GM12878 (cell line): ENCODE data around the gene TAS2R9. TPM values are rescaled to one million over a fixed set of nuclear protein-coding genes. Genes with fewer than 3 reads are reported as not detected.

Source experiments
- ATAC-seq: fragments of 200-7000 bp; cut with Tn5 transposase; 3 replicates; pipeline ENCODE4 v1.9.1; 2020; ENCODE audit warnings: mild to moderate bottlenecking, moderate library complexity
- BruUV-seq: library from RNA; stranded (reverse); fragments of 400-500 nt; replicated peaks from 2 replicates; lab custom pipeline; 2021; lab: Mats Ljungman, UMichigan
- CTCF ChIA-PET: fragments of 300-600 bp; sonication (Branson Sonifier 250); formaldehyde crosslinking; extraction: SDS; loops from one replicate; lab custom pipeline; 2021; ENCODE audit warnings: inconsistent platforms; lab: Yijun Ruan, JAX
- POLR2A ChIA-PET: fragments of 350-600 bp; formaldehyde crosslinking; extraction: SDS; loops from one replicate; lab custom pipeline; 2021; ENCODE audit warnings: inconsistent platforms; lab: Charles Lee
- RAD21 ChIA-PET: fragments of 300-600 bp; sonication (Branson Sonifier 250); formaldehyde crosslinking; loops from one replicate; lab custom pipeline; 2023; ENCODE audit warnings: antibody characterized with exemption; ENCODE audit not compliant: unreplicated experiment; lab: Charles Lee
- SMC1A ChIA-PET: fragments of 300-600 bp; sonication (Branson Sonifier 250); formaldehyde crosslinking; loops from one replicate; lab custom pipeline; 2023; ENCODE audit not compliant: unreplicated experiment, uncharacterized antibody; lab: Charles Lee
- DNase-seq: peaks from one replicate; pipeline ENCODE4 v3.0.0-alpha.2; 2011; ENCODE audit warnings: low read depth, low spot score
- FAIRE-seq: peaks from 3 replicates; lab custom pipeline; 2011; peaks lifted over from hg19 to GRCh38; lab: Jason Lieb, UNC
- H2AFZ ChIP-seq: 2 replicates; pipeline ENCODE4 v1.6.0; 2011; ENCODE audit warnings: low read depth, low read length, control low read depth; ENCODE audit not compliant: control insufficient read depth
- H3K27ac ChIP-seq: 2 replicates; pipeline ENCODE4 v1.5.1; 2011; ENCODE audit warnings: control low read depth; ENCODE audit not compliant: control insufficient read depth, insufficient read depth
- H3K27me3 ChIP-seq, 2 experiments: replicated peaks in 1 of 2; 2 replicates each; pipeline versions ENCODE4 v1.6.0 to v1.6.1; 2011; ENCODE audit warnings: low read length in 1 of 2; ENCODE audit not compliant: control insufficient read depth in 2 of 2, insufficient read depth in 2 of 2
- H3K36me3 ChIP-seq, 2 experiments: 2 replicates each; pipeline ENCODE4 v1.5.1; 2011; ENCODE audit warnings: low read length in 1 of 2; ENCODE audit not compliant: control insufficient read depth in 2 of 2, insufficient read depth in 2 of 2
- H3K4me1 ChIP-seq: 2 replicates; pipeline ENCODE4 v1.6.1; 2011; ENCODE audit warnings: mild to moderate bottlenecking, low read length, moderate library complexity, mixed read lengths; ENCODE audit not compliant: control insufficient read depth, insufficient read depth
- H3K4me2 ChIP-seq: 2 replicates; pipeline ENCODE4 v1.6.0; 2011; ENCODE audit warnings: control low read depth; ENCODE audit not compliant: control insufficient read depth, insufficient read depth
- H3K4me3 ChIP-seq: fragments of 200-600 bp; sonication (generic); 2 replicates; pipeline ENCODE4 v1.5.1; 2016
- H3K79me2 ChIP-seq: 2 replicates; pipeline ENCODE4 v1.6.0; 2011; ENCODE audit warnings: low read length; ENCODE audit not compliant: control insufficient read depth, insufficient read depth
- H3K9ac ChIP-seq: 2 replicates; pipeline ENCODE4 v1.8.0; 2011; ENCODE audit warnings: low read length, control low read depth, mixed read lengths; ENCODE audit not compliant: control insufficient read depth, insufficient read depth
- H3K9me3 ChIP-seq: replicated peaks from 3 replicates; pipeline ENCODE4 v1.5.1; 2011; ENCODE audit warnings: mild to moderate bottlenecking, low read length; ENCODE audit not compliant: control insufficient read depth, insufficient read depth
- H4K20me1 ChIP-seq: 2 replicates; pipeline ENCODE4 v1.6.0; 2011; ENCODE audit not compliant: control insufficient read depth, insufficient read depth
- CEBPZ ChIP-seq: fragments of 150-350 bp; IDR thresholded peaks from 2 replicates; pipeline ENCODE4 v1.6.1; 2016; ENCODE audit warnings: low read depth, low read length
- IKZF2 ChIP-seq, 2 experiments: fragments of 450-650 bp; IDR thresholded peaks; 2 replicates each; pipeline ENCODE4 v1.6.1; 2017; ENCODE audit warnings: mild to moderate bottlenecking in 2 of 2, moderate library complexity in 2 of 2
- IRF5 ChIP-seq: fragments of 450-650 bp; IDR thresholded peaks from 2 replicates; pipeline ENCODE4 v1.6.1; 2017; ENCODE audit warnings: borderline replicate concordance
- LARP7 ChIP-seq: fragments of 450-650 bp; IDR thresholded peaks from 2 replicates; pipeline ENCODE4 v1.6.1; 2017; ENCODE audit warnings: mild to moderate bottlenecking
- MEF2A ChIP-seq: IDR thresholded peaks from 2 replicates; pipeline ENCODE4 v1.6.1; 2011; ENCODE audit warnings: low read depth, mild to moderate bottlenecking, low read length, moderate library complexity; ENCODE audit not compliant: insufficient read depth
- NFYA ChIP-seq: IDR thresholded peaks from 2 replicates; pipeline ENCODE4 v1.6.1; 2011; ENCODE audit warnings: low read depth, mild to moderate bottlenecking, low read length, improper control_type of control experiment, borderline replicate concordance
- RCOR1 ChIP-seq: conservative IDR thresholded peaks from 2 replicates; pipeline ENCODE4 v1.6.1; 2012; ENCODE audit warnings: low read depth, low read length, improper control_type of control experiment
- SMARCA5 ChIP-seq: fragments of 450-650 bp; IDR thresholded peaks from 2 replicates; pipeline ENCODE4 v1.6.1; 2017; ENCODE audit warnings: mild to moderate bottlenecking
- SUPT20H ChIP-seq: IDR thresholded peaks from 2 replicates; pipeline ENCODE4 v1.6.1; 2011; ENCODE audit warnings: low read depth, mild to moderate bottlenecking, low read length, moderate library complexity, borderline replicate concordance; ENCODE audit not compliant: control insufficient read depth
- WGBS: methylation state at CpG from one replicate; pipeline ENCODE4 v1.1.6; 2016; ENCODE audit warnings: low lambda C conversion rate; ENCODE audit not compliant: insufficient replicate concordance, insufficient coverage; ENCODE audit errors: missing lambda C conversion rate; 5-methylcytosine and 5-hydroxymethylcytosine counted together
- in situ Hi-C: fragments of 300-500 bp; cut with MboI; formaldehyde crosslinking; loops from 9 replicates; pipeline ENCODE4 v1.14.3; 2018; ENCODE audit warnings: mixed read lengths
- intact Hi-C: fragments of 100-400 bp; cut with micrococcal nuclease; formaldehyde crosslinking; loops from one replicate; pipeline ENCODE4 v1.14.2; 2022; ENCODE audit not compliant: unreplicated experiment
- polyA plus RNA-seq, 11 experiments: library from polyadenylated mRNA; depleted of rRNA in 4 of 11; unstranded in 6 of 11; stranded (reverse) in 5 of 11; fragments of >200 nt; fragmentation: Nextera tagmentation in 4 of 11; fragmentation: Illumina TruSeq in 1 of 11; extraction: Ambion mirVana in 4 of 11; extraction: Trizol in 1 of 11; gene quantifications; 1 replicate in 1 of 11; 2 replicates in 10 of 11; pipeline versions ENCODE4 v1.2.1 to v1.2.3, GENCODE V29; 2011 to 2016; ENCODE audit warnings: inconsistent platforms in 2 of 11, missing spikeins in 2 of 11, low read depth in 1 of 11
- total RNA-seq, 4 experiments: library from RNA; depleted of rRNA in 3 of 4; stranded (reverse); fragments of >200 nt in 3 of 4; fragmentation: Illumina TruSeq in 1 of 4; extraction: Trizol in 1 of 4; gene quantifications; 2 replicates each; pipeline versions ENCODE4 v1.2.1 to v1.2.3, GENCODE V29; 2013 to 2021
- TF ChIP-seq, protein P1 (sequence below): fragments of 450-650 bp; IDR thresholded peaks from 2 replicates; pipeline ENCODE4 v1.6.1; 2014; ENCODE audit warnings: mild to moderate bottlenecking

TAS2R9 gene
- total and polyA plus RNA-seq, 10 of the 15 experiments (the other 5 are each of a cell fraction or from before 2014, with no cell fraction given): 0.08 to 0.13 TPM; not detected in 8

DNA sequence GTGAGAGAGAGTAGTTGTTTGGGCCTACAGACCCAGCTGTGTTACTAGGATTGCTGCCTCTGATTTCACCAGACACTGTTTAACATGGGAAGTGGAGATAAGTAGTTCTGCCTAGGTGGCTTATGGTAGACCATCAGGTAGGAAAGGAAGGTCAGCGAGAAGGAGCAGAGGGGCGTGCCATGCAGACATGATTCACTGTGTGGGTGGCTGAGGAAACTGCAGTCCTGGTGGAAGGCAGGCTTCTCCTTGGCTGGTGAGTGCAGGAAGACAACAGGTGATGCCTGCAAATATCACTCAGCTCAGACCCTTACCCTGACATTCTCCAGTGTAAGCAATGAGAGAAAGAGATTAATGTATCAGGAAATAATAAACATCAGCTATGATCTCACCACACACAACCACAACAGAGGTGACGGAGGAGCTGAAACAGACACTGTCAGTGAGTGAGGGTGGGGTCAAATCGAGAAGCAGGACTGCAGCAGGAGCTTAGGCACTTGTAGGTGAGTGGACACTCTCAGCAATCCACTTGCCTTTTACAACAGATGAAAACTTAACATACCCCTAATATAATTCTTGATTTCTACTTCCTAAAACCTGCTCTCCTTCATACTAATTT is 41.4 kb upstream of the TAS2R9 start:
- in situ Hi-C loops: no loop called here
- ChIA-PET CTCF (no interaction called here), RAD21 (no interaction called here), SMC1A (no interaction called here), POLR2A (no interaction called here)
- no peak overlapping the region for H3K4me3 ChIP-seq
- no peaks in the 10 kb centered on the region for H3K4me1 ChIP-seq
- no peaks in the 10 kb centered on the region for H3K79me2 ChIP-seq
- DNase-seq (no peak), FAIRE-seq (no peak), ATAC-seq (no peak)
- H3K9me3 ChIP-seq: peaks cover 5% of the 10 kb centered on the region
- H2AFZ ChIP-seq: no peak overlapping the region
- intact Hi-C loops: no loop called here
- no peak overlapping the region for H3K27ac ChIP-seq
- H3K36me3 ChIP-seq: peaks cover 0 to 2% of the 10 kb centered on the region in 2 experiments; a peak in 2 of 4 replicates
- no TSS peak for BruUV-seq
- no peaks in the 10 kb centered on the region for H4K20me1 ChIP-seq
- TF ChIP-seq CEBPZ: no peak
- TF ChIP-seq LARP7: no peak
- no peak for TF ChIP-seq SUPT20H
- TF ChIP-seq IRF5: no peak
- TF ChIP-seq SMARCA5: no peak
- TF ChIP-seq, protein P1, sequence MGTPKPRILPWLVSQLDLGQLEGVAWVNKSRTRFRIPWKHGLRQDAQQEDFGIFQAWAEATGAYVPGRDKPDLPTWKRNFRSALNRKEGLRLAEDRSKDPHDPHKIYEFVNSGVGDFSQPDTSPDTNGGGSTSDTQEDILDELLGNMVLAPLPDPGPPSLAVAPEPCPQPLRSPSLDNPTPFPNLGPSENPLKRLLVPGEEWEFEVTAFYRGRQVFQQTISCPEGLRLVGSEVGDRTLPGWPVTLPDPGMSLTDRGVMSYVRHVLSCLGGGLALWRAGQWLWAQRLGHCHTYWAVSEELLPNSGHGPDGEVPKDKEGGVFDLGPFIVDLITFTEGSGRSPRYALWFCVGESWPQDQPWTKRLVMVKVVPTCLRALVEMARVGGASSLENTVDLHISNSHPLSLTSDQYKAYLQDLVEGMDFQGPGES: no peak
- TF ChIP-seq IKZF2 (IDR thresholded peaks at IDR 0.05): no peak
- TF ChIP-seq RCOR1: no peak
- TF ChIP-seq MEF2A: no peak
- no peak for TF ChIP-seq NFYA
- no peak overlapping the region for H3K9ac ChIP-seq
- 97% methylated on average over 4 of the region's 4 CpGs for WGBS
- no peak overlapping the region for H3K4me2 ChIP-seq
- no peaks in the 10 kb centered on the region for H3K27me3 ChIP-seq
